B cell (primary cell): ENCODE measurements around the gene CLCC1. TPM values are rescaled to one million over a fixed set of nuclear protein-coding genes. Genes with fewer than 3 reads are reported as not detected.
"Not testable (repeated sequence)": the region's sequence is repeated elsewhere in the genome, so short reads cannot be mapped to it uniquely, and the experiment has no call there.

Source experiments
- ATAC-seq: fragments of 200-7000 bp; cut with Tn5 transposase; one replicate; pipeline ENCODE4 v1.10.0; 2021; ENCODE audit warnings: low read depth, mild to moderate bottlenecking, moderate number of reproducible peaks, moderate library complexity
- CTCF ChIA-PET: fragments of 350-600 bp; sonication (Branson Sonifier 250); formaldehyde crosslinking; loops from one replicate; lab custom pipeline; 2021; ENCODE audit warnings: antibody characterized with exemption, inconsistent platforms; lab: Charles Lee
- POLR2A ChIA-PET: fragments of 350-600 bp; sonication (Branson Sonifier 250); formaldehyde crosslinking; loops from one replicate; lab custom pipeline; 2021; ENCODE audit warnings: antibody characterized with exemption; lab: Charles Lee
- DNase-seq: peaks from one replicate; pipeline ENCODE4 v3.0.0; 2013
- H2AFZ ChIP-seq: 2 replicates; pipeline ENCODE4 v1.6.1; 2012; ENCODE audit warnings: mild to moderate bottlenecking, low read depth, low read length; ENCODE audit not compliant: insufficient read depth, poor library complexity, severe bottlenecking
- H3K27ac ChIP-seq, 2 donors: 1 replicate in 1 of 2; 2 replicates in 1 of 2; pipeline ENCODE4 v1.5.1; 2012 to 2013; ENCODE audit warnings: low read length in 2 of 2, mild to moderate bottlenecking in 2 of 2, moderate library complexity in 1 of 2
- H3K27me3 ChIP-seq, 4 experiments: fragments of 200-600 bp in 1 of 4; sonication (generic) in 1 of 4; replicated peaks in 1 of 4; 1 replicate in 2 of 4; 2 replicates in 2 of 4; pipeline versions ENCODE4 v1.6.1 to v1.7.0; 2013 to 2016; ENCODE audit warnings: low read length in 3 of 4, mild to moderate bottlenecking in 2 of 4, mixed read lengths in 1 of 4, moderate library complexity in 1 of 4; ENCODE audit not compliant: insufficient read depth in 4 of 4, control insufficient read depth in 3 of 4; ENCODE audit errors: control extremely low read depth in 1 of 4
- H3K36me3 ChIP-seq, 2 experiments: replicated peaks in 1 of 2; 1 replicate in 1 of 2; 2 replicates in 1 of 2; pipeline versions ENCODE4 v1.6.1 to v1.7.1; 2013; ENCODE audit warnings: low read length in 1 of 2; ENCODE audit not compliant: insufficient read depth in 2 of 2, control insufficient read depth in 1 of 2; ENCODE audit errors: control extremely low read depth in 1 of 2, extremely low read depth in 1 of 2
- H3K4me1 ChIP-seq, 2 donors: fragments of 200-600 bp in 1 of 2; sonication (generic) in 1 of 2; 1 replicate in 1 of 2; 2 replicates in 1 of 2; pipeline versions ENCODE4 v1.5.1 to v1.6.1; 2013 to 2017; ENCODE audit warnings: low read length in 2 of 2; ENCODE audit not compliant: control insufficient read depth in 2 of 2, insufficient read depth in 2 of 2
- H3K4me2 ChIP-seq: replicated peaks from 2 replicates; pipeline ENCODE3; 2012; ENCODE audit warnings: mild to moderate bottlenecking, low read depth, low read length; ENCODE audit not compliant: poor library complexity, severe bottlenecking
- H3K4me3 ChIP-seq, 5 experiments: fragments of 200-600 bp in 1 of 5; sonication (generic) in 1 of 5; 1 replicate in 3 of 5; 2 replicates in 2 of 5; pipeline versions ENCODE4 v1.5.1 to v1.7.0; 2011 to 2016; ENCODE audit warnings: low read length in 4 of 5, mild to moderate bottlenecking in 4 of 5, low read depth in 2 of 5, control low read depth in 1 of 5, moderate library complexity in 1 of 5; ENCODE audit not compliant: insufficient read depth in 1 of 5; ENCODE audit errors: control extremely low read depth in 1 of 5, extremely low read depth in 1 of 5
- H3K79me2 ChIP-seq: fragments of 200-600 bp; sonication (generic); one replicate; pipeline ENCODE4 v1.6.0; 2016; ENCODE audit warnings: low read length; ENCODE audit not compliant: control insufficient read depth, insufficient read depth
- H3K9ac ChIP-seq: fragments of 200-600 bp; sonication (generic); 2 replicates; pipeline ENCODE4 v1.6.1; 2017; ENCODE audit warnings: mild to moderate bottlenecking, low read length, moderate library complexity
- H3K9me3 ChIP-seq, 3 donors: one replicate each; pipeline versions ENCODE4 v1.6.1 to v1.7.1; 2013; ENCODE audit warnings: low read length in 2 of 3; ENCODE audit not compliant: control insufficient read depth in 2 of 3, insufficient read depth in 1 of 3; ENCODE audit errors: control extremely low read depth in 1 of 3
- H4K20me1 ChIP-seq: 2 replicates; pipeline ENCODE4 v1.6.0; 2012; ENCODE audit warnings: mild to moderate bottlenecking, low read length; ENCODE audit not compliant: insufficient read depth, control insufficient read depth, poor library complexity, severe bottlenecking
- H3K27ac Mint-ChIP-seq: one replicate; pipeline ENCODE4 v1.8.0; 2021; ENCODE audit warnings: mixed read lengths
- H3K27me3 Mint-ChIP-seq: one replicate; pipeline ENCODE4 v1.8.0; 2021; ENCODE audit warnings: mixed read lengths
- H3K4me1 Mint-ChIP-seq: one replicate; pipeline ENCODE4 v1.8.0; 2021; ENCODE audit warnings: mixed read lengths
- H3K4me3 Mint-ChIP-seq: one replicate; pipeline ENCODE4 v1.8.0; 2021; ENCODE audit warnings: mixed read lengths
- H3K9me3 Mint-ChIP-seq: one replicate; pipeline ENCODE4 v1.8.0; 2022; ENCODE audit warnings: mixed read lengths; ENCODE audit not compliant: insufficient read depth
- CTCF ChIP-seq: fragments of 200-600 bp; IDR thresholded peaks from one replicate; pipeline ENCODE4 v1.8.0; 2022; ENCODE audit warnings: antibody characterized with exemption, mild to moderate bottlenecking
- EZH2 ChIP-seq: IDR thresholded peaks from 2 replicates; pipeline ENCODE4 v1.6.1; 2012; ENCODE audit warnings: borderline replicate concordance, low read depth, mild to moderate bottlenecking, moderate library complexity, low read length; ENCODE audit not compliant: insufficient read depth, poor library complexity, severe bottlenecking
- WGBS: methylation state at CpG from one replicate; pipeline ENCODE4 v1.1.5; 2013; ENCODE audit warnings: missing lambda C conversion rate; ENCODE audit not compliant: insufficient coverage; 5-methylcytosine and 5-hydroxymethylcytosine counted together
- intact Hi-C: fragments of 100-400 bp; cut with micrococcal nuclease; formaldehyde crosslinking; loops from one replicate; pipeline ENCODE4 v1.10.0; 2022
- polyA plus RNA-seq: library from polyadenylated mRNA; depleted of rRNA; stranded (reverse); fragments of >200 nt; gene quantifications from 2 replicates; pipeline ENCODE4 v1.2.3, GENCODE V29; 2012
- total RNA-seq, 2 donors: library from RNA; stranded (reverse); fragments of 120-200 nt in 1 of 2; gene quantifications; 1 replicate in 1 of 2; 2 replicates in 1 of 2; pipeline versions ENCODE4 v1.2.3 to v1.2.4, GENCODE V29; 2013 to 2022

The CLCC1 gene
- total and polyA plus RNA-seq, 2 donors (not counting 1 experiment from before 2014, with no cell fraction given) = 6.5 to 26.9 TPM

- Histone ChIP-seq H2AFZ (no peak overlapping the region), H3K4me2 (no peak overlapping the region), H4K20me1 (no peaks in the 10 kb centered on the region), H3K36me3 (peaks cover 3 to 67% of the 10 kb centered on the region in 2 experiments), H3K9ac (no peak overlapping the region), H3K9me3 (no peaks in the 10 kb centered on the region), H3K79me2 (no peaks in the 10 kb centered on the region), H3K4me3 (no peak overlapping the region), H3K27me3 (no peaks in the 10 kb centered on the region), H3K27ac (no peak overlapping the region), H3K4me1 (no peaks in the 10 kb centered on the region)
- DNase-seq = no peak
- TF ChIP-seq EZH2 = no peak
- no peak for TF ChIP-seq CTCF
- H3K27me3 Mint-ChIP-seq = no peaks in the 10 kb centered on the region
- no peak for ATAC-seq
- ChIA-PET POLR2A (no interaction called here), CTCF (interaction anchor here (0.6 kb wide), 1 partner anchor 353 kb away, joined by 3 read pairs; no protein-coding TSS in a partner anchor)
- H3K9me3 Mint-ChIP-seq = no peaks in the 10 kb centered on the region
- H3K4me1 Mint-ChIP-seq = no peaks in the 10 kb centered on the region
- WGBS = 100% methylated on average over 2 of the region's 9 CpGs
- H3K27ac Mint-ChIP-seq = no peak overlapping the region
- no peak overlapping the region for H3K4me3 Mint-ChIP-seq
- intact Hi-C loops = no loop called here
Measured at GRCh38 chr1:108936170-108936569, 27.1 kb downstream of the CLCC1 start.

GRCh38 chr1:108933944-108934343, 29.3 kb downstream of the CLCC1 start:
- no peaks in the 10 kb centered on the region for H3K79me2 ChIP-seq
- H3K4me2 ChIP-seq = no peak overlapping the region
- WGBS = 94% methylated on average over 3 of the region's 5 CpGs
- intact Hi-C loops = no loop called here
- no peak overlapping the region for H3K4me3 ChIP-seq
- no peaks in the 10 kb centered on the region for H3K9me3 ChIP-seq
- Mint-ChIP-seq H3K9me3 (no peaks in the 10 kb centered on the region), H3K27ac (no peak overlapping the region), H3K27me3 (no peaks in the 10 kb centered on the region), H3K4me3 (no peak overlapping the region), H3K4me1 (no peaks in the 10 kb centered on the region)
- no peak for ATAC-seq
- H3K27ac ChIP-seq = no peak overlapping the region
- no peaks in the 10 kb centered on the region for H3K4me1 ChIP-seq
- no peak for DNase-seq
- CTCF ChIA-PET = no interaction called here
- POLR2A ChIA-PET = no interaction called here
- no peak for TF ChIP-seq CTCF
- TF ChIP-seq EZH2 = no peak
- no peak overlapping the region for H3K9ac ChIP-seq
- H3K27me3 ChIP-seq = no peaks in the 10 kb centered on the region
- H3K36me3 ChIP-seq = peaks cover 3 to 81% of the 10 kb centered on the region in 2 experiments
- H2AFZ ChIP-seq = no peak overlapping the region
- H4K20me1 ChIP-seq = no peaks in the 10 kb centered on the region

- H2AFZ ChIP-seq, CTCF ChIA-PET, H3K27ac Mint-ChIP-seq, H3K4me1 ChIP-seq, intact Hi-C loops, H3K79me2 ChIP-seq, H3K9me3 ChIP-seq, H3K27me3 Mint-ChIP-seq, ATAC-seq, H3K4me1 Mint-ChIP-seq, H4K20me1 ChIP-seq, H3K9me3 Mint-ChIP-seq, H3K4me3 Mint-ChIP-seq, H3K4me3 ChIP-seq, POLR2A ChIA-PET, H3K27ac ChIP-seq, H3K27me3 ChIP-seq, DNase-seq, H3K4me2 ChIP-seq, H3K9ac ChIP-seq: not testable (repeated sequence)
- peaks cover 16 to 54% of the 10 kb centered on the region in 2 experiments for H3K36me3 ChIP-seq
- 100% methylated on average over 1 of the region's 1 CpG for WGBS
Measured at GRCh38 chr1:108927565-108927964, 35.7 kb downstream of the CLCC1 start.
